Fibroblast of mammary gland (primary cell): ENCODE measurements around the gene ADCY9.
A peak's percentile ranks its signal among the peaks of the same experiment; 100 is the strongest.
"Not testable (repeated sequence)": the region's sequence is repeated elsewhere in the genome, so short reads cannot be mapped to it uniquely, and the experiment has no call there.

Experiments
- DNase-seq: peaks from one replicate; pipeline ENCODE4 v3.0.0-alpha.2; 2010; ENCODE audit warnings: low read depth
- H3K4me3 ChIP-seq: 2 replicates; pipeline ENCODE4 v1.5.1; 2011; ENCODE audit warnings: low read depth, mild to moderate bottlenecking, low read length, moderate library complexity; ENCODE audit not compliant: control insufficient read depth
- CTCF ChIP-seq: conservative IDR thresholded peaks from 2 replicates; pipeline ENCODE4 v1.5.1; 2011; ENCODE audit warnings: low read depth, low read length, inconsistent platforms; ENCODE audit not compliant: control insufficient read depth, insufficient read depth

ADCY9 gene

DNA sequence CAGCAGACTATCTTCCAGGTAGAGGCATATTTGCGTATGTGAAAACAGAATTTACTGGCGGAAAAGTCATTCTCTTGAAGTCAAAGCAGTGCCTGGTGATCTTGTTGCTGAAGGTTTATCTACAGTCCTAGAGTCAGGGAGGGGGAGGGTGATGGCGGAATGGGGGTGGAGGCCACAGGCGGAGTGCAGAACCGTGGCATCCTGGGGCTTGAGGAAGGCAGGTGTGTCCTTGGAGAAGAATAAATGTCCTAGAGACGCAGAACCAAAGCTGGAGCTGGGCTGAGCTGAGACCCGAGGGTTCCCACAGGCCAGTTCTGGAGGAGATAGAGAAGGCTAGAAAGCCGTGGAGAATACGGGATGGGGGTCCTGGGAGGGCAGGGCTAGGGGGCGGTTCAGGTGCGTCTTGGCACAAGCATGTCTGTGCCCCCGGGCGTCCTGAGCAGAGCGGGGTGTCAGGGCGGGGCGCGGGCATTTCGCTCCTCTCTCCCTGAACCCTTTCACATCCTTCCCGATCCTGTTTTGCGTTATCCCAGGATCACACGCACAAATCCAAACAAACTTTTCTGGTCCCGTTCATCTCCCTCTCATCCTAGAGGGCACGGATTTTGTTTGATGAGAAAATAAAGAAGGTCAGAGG is 158.8 kb downstream of the ADCY9 start:
- DNase-seq: no peak
- H3K4me3 ChIP-seq: no peak overlapping the region
- no peak for TF ChIP-seq CTCF

DNA sequence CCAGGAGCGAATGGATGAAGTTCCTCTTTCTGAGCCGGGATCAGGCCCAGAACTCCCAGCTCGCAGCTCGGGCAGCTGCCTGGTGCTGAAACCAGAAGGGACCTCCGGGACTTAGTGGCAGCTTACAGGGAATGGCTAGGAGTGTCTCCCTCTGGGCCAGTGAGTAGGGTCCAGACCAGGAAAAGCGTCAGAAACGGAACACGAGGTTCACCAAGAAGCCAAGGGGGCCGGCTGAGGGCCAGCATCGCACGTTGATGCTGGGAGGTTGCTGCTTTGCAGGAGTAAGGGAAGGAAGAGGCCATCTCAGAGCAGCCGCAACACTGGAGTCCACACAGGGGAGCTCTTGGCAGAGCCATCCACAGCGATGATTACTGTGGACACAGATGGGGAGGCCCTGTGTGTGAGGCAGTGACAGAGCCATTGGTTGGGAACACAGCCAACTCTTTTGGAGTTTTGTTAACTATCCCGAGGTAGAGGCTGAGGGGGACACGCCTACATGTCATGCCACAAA is 161.8 kb downstream of the ADCY9 start:
- H3K4me3 ChIP-seq: no peak overlapping the region
- no peak for DNase-seq
- no peak for TF ChIP-seq CTCF

DNA sequence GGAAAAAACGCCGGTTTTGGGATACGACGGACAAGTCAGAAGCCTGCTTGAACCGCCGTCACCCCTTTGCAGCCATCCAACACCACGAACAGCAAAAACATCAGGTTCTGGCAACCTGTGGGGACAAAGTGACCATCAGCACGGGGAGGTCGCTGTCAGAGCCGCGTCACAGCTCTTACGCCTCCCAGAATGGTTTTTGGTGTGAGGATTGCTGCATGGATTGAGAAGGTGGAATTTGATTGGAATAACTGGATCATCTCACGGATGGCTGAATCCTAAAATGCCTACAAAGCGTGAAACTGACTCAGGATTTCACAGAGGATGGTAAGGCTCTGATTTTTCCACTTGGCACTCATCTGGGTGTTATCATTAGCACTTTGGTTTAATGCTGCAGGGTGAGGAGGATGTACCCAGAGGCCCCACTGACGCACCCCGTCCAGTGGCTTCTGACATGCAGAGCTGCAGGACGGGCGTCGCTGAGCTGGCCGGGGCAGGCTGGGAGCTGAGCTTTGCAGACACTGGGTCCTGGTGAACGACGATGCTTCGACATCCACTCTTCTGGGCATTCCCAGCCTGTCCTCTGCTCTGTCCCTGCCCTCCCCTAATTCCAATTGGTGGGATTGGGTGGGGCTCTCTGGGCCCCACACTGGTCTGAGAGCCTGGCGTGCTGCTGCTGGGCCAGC is 162.4 kb downstream of the ADCY9 start:
- no peak overlapping the region for H3K4me3 ChIP-seq
- no peak for TF ChIP-seq CTCF
- no peak for DNase-seq

GRCh38 chr16:3952737-3953131 is 163.5 kb downstream of the ADCY9 start:
- no peak overlapping the region for H3K4me3 ChIP-seq
- DNase-seq: peak; percentile 80
- TF ChIP-seq CTCF: no peak

DNA sequence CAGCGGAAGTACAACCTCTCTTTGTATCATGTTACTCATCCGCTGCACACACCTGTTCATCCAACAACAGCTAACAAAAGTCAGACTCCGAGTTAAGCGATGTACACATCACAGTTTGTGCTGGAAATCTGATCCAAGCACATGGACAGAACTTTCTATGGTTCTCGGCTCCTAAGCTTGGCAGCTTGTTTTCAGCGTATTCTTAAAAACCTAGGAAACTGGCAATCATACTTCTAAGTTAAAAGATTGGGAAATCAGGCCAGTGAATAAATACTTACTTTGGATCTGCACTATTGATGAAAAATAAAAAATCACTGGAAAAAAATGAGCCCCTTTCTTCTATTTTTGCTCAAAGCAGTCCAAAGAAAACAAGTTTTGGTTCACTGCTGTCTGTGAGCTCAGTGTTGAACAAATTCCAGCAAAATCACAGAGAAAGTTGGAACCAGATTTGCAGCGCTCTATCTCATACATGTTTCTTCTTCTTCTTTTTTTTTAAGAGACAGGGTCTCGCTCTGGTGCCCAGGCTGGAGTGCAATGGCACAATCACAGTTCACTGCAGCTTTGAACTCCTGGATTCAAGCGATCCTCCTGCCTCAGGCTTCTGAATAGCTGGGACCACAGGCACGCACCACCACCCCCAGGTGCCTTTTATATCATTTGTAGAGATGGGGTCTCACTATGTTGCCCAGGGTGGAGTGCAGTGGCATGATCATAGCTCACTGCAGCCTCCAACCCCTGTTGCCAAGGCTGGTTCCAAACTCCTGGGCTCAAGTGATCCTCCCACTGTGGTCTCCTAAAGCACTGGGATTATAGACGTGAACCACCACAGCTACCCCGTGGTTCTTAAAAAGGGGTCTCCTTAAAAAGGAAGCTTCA is 164.1 kb downstream of the ADCY9 start:
- no peak for TF ChIP-seq CTCF
- H3K4me3 ChIP-seq: no peak overlapping the region
- DNase-seq: peak; percentile 72

DNA sequence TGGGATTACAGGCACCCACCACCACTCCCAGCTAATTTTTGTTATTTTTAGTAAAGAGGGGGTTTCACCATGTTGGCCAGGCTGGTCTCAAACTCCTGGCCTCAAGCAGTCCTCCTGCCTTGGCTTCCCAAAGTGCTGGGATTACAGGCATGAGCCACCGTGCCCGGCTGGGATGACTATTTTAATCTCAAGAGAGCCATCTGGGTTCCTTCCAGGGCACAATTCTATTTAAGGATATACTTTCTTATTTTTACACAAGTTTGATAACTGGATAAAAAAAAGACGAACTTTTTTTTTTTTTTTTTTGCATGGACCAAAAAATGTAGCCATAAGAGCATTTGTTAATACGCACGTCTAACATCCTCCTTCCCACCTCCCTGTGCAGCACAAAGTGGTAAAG is 164.9 kb downstream of the ADCY9 start:
- not testable (repeated sequence) for H3K4me3 ChIP-seq, DNase-seq
